HUES6 (cell line): ENCODE measurements around the gene ARFIP1.

Experiments used
- H3K27ac ChIP-seq: 2 replicates; pipeline ENCODE4 v1.7.0; 2013; ENCODE audit warnings: low read depth, mild to moderate bottlenecking, low read length, inconsistent platforms
- H3K27me3 ChIP-seq: 2 replicates; pipeline ENCODE4 v1.6.1; 2013; ENCODE audit warnings: low read length; ENCODE audit not compliant: control insufficient read depth, insufficient read depth
- H3K36me3 ChIP-seq: 2 replicates; pipeline ENCODE4 v1.6.1; 2013; ENCODE audit warnings: low read length; ENCODE audit not compliant: control insufficient read depth, insufficient read depth
- H3K4me1 ChIP-seq: 2 replicates; pipeline ENCODE4 v1.6.1; 2013; ENCODE audit warnings: low read length; ENCODE audit not compliant: control insufficient read depth, insufficient read depth
- H3K4me3 ChIP-seq: 2 replicates; pipeline ENCODE4 v1.5.1; 2013; ENCODE audit warnings: low read depth, low read length
- H3K9ac ChIP-seq: one replicate; pipeline ENCODE4 v1.6.1; 2013; ENCODE audit warnings: mild to moderate bottlenecking, low read length
- H3K9me3 ChIP-seq: 2 replicates; pipeline ENCODE4 v1.6.1; 2013; ENCODE audit warnings: low read depth, low read length; ENCODE audit not compliant: control insufficient read depth, insufficient read depth

Gene ARFIP1, protein sequence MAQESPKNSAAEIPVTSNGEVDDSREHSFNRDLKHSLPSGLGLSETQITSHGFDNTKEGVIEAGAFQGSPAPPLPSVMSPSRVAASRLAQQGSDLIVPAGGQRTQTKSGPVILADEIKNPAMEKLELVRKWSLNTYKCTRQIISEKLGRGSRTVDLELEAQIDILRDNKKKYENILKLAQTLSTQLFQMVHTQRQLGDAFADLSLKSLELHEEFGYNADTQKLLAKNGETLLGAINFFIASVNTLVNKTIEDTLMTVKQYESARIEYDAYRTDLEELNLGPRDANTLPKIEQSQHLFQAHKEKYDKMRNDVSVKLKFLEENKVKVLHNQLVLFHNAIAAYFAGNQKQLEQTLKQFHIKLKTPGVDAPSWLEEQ

DNA sequence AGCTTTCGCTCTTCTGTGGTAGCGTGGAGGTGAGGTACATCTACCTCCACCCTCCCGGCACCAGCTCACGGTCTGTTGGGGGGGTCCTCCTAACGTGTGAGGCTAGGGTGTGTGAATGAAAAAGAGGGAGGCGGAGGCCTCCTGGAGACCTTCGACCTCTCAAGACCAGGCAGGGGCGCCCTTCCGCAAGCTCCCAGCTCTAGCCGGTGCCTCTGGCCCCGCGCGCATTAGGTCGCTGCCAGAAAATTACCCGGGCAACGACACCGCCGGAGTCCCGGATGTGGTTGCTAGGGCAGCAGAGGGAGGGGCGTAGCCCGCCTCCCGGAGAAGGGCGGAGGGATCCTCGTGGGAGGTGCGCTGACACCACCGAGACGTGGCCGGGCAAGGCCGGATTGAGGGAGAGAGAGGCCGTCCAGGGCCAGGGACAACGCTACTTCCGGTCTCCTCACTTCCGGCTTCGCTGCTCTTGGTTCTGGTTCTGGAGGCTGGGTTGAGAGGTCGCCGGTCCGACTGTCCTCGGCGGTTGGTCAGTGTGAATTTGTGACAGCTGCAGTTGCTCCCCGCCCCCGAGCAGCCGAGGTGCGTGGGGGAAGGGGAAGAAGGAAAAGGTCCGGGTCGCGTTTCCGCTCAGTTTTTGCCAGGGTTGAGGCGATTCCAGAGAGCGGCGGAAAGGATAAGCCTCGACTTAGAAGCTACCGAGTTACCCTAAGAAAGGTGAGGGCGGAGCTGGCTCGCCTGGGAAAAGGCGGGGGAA lies at the start of gene ARFIP1, which contains the start of gene TIGD4:
Gene ARFIP1, plus strand, starts transcription at position 442 of the 754 bp plus-strand sequence. CDS start 49,680 bp downstream, outside the sequence.
Gene TIGD4, minus strand, starts transcription at position 218 of the 754 bp plus-strand sequence. CDS start 8,726 bp downstream, outside the sequence.
- Histone ChIP-seq H3K27me3 (no peaks in the 10 kb centered on the region), H3K27ac (peak within 1 kb of the TSS; percentile 19), H3K9me3 (no peaks in the 10 kb centered on the region), H3K4me1 (peaks cover 10% of the 10 kb centered on the region), H3K9ac (peak within 1 kb of the TSS; percentile 71), H3K4me3 (peak within 1 kb of the TSS; percentile 95), H3K36me3 (no peaks in the 10 kb centered on the region)

DNA sequence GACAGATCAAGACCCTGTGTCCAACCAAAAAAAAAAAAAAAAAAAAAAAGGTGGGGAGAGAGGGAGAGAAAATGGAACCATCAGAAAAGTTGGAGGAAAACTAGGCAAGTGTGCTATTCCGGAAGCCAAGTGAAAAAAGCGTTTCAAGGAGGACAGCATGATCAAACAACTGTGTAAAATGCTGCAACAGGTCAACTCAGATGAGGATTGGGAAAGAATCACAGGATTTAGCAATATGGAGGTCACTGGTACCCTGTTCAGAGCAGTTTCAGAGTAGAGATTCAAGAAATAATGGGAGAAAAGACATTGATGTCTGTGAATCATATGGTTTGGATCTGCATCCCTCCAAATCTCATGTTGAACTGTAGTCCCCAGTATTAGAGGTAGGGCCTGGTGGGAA lies 47.8 kb upstream of the ARFIP1 start:
- H3K27me3 ChIP-seq: no peaks in the 10 kb centered on the region
- H3K4me3 ChIP-seq: no peak overlapping the region
- H3K9ac ChIP-seq: no peak overlapping the region
- H3K36me3 ChIP-seq: no peaks in the 10 kb centered on the region
- H3K4me1 ChIP-seq: peaks cover 16% of the 10 kb centered on the region
- no peak overlapping the region for H3K27ac ChIP-seq
- H3K9me3 ChIP-seq: no peaks in the 10 kb centered on the region

DNA sequence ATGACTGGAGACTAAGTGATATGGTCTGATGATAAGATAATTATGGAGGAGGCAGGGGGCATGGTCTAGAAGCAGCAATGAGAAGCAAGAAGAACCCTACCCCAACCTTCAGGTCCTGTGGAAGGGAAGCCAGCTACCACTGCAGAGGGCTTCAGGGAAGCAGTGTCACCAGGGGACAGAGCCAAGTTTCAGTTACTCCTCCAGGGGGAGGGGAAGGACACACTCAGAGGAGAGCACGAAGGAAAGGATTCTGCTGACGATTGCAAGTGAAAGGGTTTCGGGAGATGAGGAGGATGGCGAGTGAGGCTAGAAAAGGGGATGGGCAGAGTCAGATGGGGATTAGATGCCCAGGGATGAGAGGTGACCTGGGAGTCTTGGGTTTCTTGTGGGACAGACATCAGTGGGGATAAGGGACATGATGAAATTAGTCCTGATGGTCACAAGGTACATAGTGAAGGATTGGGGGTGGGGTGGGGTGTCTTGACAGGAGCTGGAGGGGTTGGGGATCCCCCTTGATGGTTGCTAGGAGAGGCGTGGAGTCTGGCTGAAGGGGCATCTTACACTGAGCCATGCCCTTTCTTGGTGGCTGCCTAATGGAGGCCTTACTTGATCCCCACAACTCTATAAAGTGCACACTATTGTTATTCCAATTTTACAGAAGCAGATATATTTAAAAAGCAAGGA lies 45.6 kb upstream of the ARFIP1 start:
- Histone ChIP-seq H3K9me3 (no peaks in the 10 kb centered on the region), H3K9ac (no peak overlapping the region), H3K4me3 (no peak overlapping the region), H3K27me3 (no peaks in the 10 kb centered on the region), H3K4me1 (peaks cover 30% of the 10 kb centered on the region), H3K36me3 (no peaks in the 10 kb centered on the region), H3K27ac (no peak overlapping the region)

DNA sequence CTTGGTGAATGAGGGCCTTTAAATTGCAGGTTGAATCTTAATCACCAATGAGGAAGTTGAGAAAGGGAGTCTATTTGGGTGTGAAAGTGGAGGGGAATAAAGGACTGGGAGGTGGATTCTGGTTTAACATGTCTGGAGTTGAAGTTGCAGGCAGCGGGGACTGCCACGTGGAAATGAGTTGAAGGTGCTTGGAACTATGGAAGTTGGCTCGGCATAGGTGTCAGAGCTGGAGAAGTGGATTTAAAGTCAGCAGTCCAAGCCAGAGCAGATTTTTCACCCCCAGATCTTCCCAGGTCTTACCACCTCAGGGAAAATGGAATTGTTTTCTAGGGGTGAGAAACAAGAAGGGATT lies 45.1 kb upstream of the ARFIP1 start:
- H3K9ac ChIP-seq: no peak overlapping the region
- no peaks in the 10 kb centered on the region for H3K27me3 ChIP-seq
- H3K4me3 ChIP-seq: no peak overlapping the region
- H3K36me3 ChIP-seq: no peaks in the 10 kb centered on the region
- peaks cover 27% of the 10 kb centered on the region for H3K4me1 ChIP-seq
- no peaks in the 10 kb centered on the region for H3K9me3 ChIP-seq
- H3K27ac ChIP-seq: no peak overlapping the region

DNA sequence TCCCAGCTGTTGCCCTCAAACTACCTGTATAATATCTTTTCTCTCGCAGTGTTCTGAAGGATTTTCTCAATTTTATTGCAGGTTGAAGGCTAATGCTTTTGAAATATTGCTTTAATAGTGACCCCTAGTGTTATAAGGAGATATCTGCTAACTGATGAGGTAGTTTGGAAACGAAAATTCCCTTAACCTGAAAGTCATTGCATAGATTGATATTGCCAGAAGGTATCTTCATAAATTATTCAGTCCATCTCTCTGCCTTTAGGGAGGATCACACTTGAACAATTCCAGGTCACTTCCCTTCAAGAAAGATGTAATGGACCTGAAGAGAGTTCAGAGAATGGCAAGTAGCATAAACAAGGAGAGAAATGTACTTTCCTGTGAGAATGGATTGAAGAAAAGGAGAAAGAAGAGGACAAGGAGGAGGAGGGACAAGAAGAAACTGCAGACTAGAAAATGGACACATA lies 44.3 kb upstream of the ARFIP1 start:
- H3K4me1 ChIP-seq: peaks cover 27% of the 10 kb centered on the region
- H3K36me3 ChIP-seq: no peaks in the 10 kb centered on the region
- H3K27me3 ChIP-seq: no peaks in the 10 kb centered on the region
- H3K9me3 ChIP-seq: no peaks in the 10 kb centered on the region
- no peak overlapping the region for H3K27ac ChIP-seq
- no peak overlapping the region for H3K4me3 ChIP-seq
- H3K9ac ChIP-seq: no peak overlapping the region

DNA sequence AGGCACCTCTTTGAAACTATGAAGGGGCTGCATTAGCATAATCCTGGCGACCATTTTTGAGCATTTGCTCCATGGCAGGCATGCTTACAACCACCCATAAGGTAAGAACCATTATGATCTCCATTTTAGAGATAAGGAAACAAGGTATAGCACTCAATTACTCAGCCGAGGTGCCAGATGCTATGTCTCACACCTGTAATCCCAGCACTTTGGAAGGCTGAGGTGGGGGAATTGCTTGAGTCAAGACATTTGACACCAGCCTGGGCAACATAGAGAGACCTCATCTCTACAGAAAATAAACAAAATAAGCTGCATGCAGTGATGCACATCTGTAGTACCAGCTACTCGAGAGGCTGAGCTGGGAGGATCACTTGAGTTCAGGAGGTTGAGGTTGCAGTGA lies 43.8 kb upstream of the ARFIP1 start:
- H3K27me3 ChIP-seq: no peaks in the 10 kb centered on the region
- H3K4me3 ChIP-seq: no peak overlapping the region
- H3K27ac ChIP-seq: no peak overlapping the region

DNA sequence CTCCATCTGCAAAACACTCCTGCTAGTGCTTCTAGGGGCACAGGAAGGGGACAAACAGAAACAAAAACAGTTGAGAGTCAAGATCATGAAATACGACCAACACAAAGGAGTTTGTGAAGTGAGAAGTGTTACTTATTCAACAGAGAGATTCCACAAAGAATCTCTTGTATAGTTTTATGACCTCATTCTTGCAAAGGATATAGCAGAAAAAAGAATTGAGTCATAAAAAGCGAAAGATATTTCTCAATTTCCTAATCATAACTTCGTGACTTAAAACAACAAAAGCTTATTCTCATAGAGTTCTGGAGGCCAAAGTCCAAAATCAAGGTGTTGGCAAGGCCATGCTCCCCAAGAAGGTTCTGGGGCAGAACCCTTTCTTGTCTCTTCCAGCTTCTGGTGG lies 40.9 kb upstream of the ARFIP1 start:
- no peaks in the 10 kb centered on the region for H3K36me3 ChIP-seq
- H3K4me1 ChIP-seq: peaks cover 27% of the 10 kb centered on the region
- no peaks in the 10 kb centered on the region for H3K27me3 ChIP-seq
- no peak overlapping the region for H3K27ac ChIP-seq
- H3K4me3 ChIP-seq: no peak overlapping the region
- H3K9me3 ChIP-seq: no peaks in the 10 kb centered on the region
- H3K9ac ChIP-seq: no peak overlapping the region

More for the DNA sequence above, 43.8 kb upstream of the ARFIP1 start:
- Histone ChIP-seq H3K36me3 (no peaks in the 10 kb centered on the region), H3K4me1 (peaks cover 27% of the 10 kb centered on the region), H3K9ac (no peak overlapping the region), H3K9me3 (no peaks in the 10 kb centered on the region)

DNA sequence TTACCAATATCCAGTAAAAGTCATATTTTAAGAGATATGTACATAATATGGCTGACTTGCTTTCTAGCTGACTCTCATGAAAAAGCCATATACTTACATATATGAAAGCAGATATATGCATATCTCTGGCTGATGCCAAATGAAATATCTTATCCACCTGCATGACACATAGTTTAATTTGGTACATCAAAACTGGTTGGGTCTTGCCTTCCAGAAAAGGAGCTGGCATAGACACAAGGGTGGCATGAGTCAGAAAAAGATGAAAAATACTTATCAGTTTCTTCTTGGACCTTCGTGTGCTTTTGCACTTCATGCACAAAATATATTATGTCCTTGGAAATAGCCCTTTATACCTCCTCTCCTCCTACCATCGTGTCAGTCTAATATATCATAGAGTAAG lies 32.3 kb upstream of the ARFIP1 start:
- Histone ChIP-seq H3K27me3 (no peaks in the 10 kb centered on the region), H3K4me1 (no peaks in the 10 kb centered on the region), H3K27ac (no peak overlapping the region)

DNA sequence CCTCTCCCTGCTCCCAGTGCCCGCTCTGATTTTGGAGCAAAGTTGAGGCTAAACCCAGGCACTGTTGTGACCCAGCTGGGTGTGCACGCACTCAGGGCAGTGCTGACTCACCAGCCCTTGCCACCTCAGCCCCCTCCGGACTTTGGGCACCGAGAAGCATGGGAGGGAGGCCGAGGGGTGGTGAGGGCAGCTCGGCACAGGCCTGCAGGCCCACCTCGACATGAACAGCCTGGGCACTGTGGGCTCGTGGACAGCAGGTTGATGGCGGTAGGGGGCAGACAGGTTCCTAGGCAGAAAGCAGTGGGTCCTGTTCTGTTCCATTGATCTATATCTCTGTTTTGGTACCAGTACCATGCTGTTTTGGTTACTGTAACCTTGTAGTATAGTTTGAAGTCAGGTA lies 31.1 kb upstream of the ARFIP1 start:
- no peaks in the 10 kb centered on the region for H3K36me3 ChIP-seq
- H3K4me3 ChIP-seq: no peak overlapping the region
- peaks cover 14% of the 10 kb centered on the region; the same call in 1 of the 2 replicates for H3K9me3 ChIP-seq
- H3K4me1 ChIP-seq: no peaks in the 10 kb centered on the region
- H3K9ac ChIP-seq: no peak overlapping the region
- H3K27ac ChIP-seq: no peak overlapping the region
- H3K27me3 ChIP-seq: no peaks in the 10 kb centered on the region

More for the DNA sequence above, 32.3 kb upstream of the ARFIP1 start:
- Histone ChIP-seq H3K9me3 (peaks cover 13% of the 10 kb centered on the region; the same call in 1 of the 2 replicates), H3K9ac (no peak overlapping the region), H3K4me3 (no peak overlapping the region), H3K36me3 (no peaks in the 10 kb centered on the region)

DNA sequence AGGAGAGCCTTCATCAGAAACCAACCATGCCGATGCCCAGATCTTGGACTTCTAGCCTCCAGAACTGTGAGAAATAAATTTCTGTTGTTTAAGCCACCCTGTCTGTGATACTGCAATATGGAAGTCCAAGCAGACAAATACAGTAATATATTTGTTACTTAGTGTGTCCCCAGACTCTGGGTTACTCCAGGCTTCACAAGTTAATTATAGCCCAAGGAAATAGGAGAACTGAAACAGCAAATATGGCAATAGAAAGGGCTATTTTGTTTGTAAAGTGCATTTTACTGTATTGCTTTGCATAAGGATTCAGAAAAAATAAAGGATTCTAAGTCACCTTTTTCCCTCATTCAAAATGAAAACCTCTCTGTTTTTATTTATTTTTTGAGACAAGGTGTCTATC lies 16.0 kb upstream of the ARFIP1 start:
- Histone ChIP-seq H3K27ac (no peak overlapping the region), H3K27me3 (no peaks in the 10 kb centered on the region), H3K4me1 (peaks cover 3% of the 10 kb centered on the region; the same call in 1 of the 2 replicates), H3K9me3 (peaks cover 2% of the 10 kb centered on the region; the same call in 1 of the 2 replicates), H3K9ac (no peak overlapping the region), H3K36me3 (no peaks in the 10 kb centered on the region), H3K4me3 (no peak overlapping the region)
